ENCODE measurements around the gene DOCK2.
"Not testable (repeated sequence)": the region's sequence is repeated elsewhere in the genome, so short reads cannot be mapped to it uniquely, and the experiment has no call there.

DOCK2 gene

DNA sequence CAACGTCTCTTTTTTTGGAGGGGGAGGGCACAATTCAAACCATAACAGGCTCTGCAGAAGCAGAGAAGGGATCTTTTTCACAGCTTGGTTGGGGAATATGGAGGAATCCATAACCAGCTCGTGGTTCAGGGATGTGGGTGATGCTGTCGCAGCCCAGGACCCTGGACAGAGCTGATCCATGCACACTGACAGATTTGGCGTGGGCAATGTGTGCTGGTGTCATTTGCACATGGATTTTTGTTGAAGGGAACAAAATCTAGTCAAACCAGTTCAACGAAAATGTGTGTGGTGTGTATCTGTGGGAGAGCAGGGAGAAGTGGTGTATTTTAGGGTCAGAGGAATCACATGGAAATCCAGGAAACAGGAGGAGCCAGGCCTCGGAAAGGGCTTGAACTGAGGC lies 4.2 kb downstream of the DOCK2 start:
- DNase-seq: no peak

DNA sequence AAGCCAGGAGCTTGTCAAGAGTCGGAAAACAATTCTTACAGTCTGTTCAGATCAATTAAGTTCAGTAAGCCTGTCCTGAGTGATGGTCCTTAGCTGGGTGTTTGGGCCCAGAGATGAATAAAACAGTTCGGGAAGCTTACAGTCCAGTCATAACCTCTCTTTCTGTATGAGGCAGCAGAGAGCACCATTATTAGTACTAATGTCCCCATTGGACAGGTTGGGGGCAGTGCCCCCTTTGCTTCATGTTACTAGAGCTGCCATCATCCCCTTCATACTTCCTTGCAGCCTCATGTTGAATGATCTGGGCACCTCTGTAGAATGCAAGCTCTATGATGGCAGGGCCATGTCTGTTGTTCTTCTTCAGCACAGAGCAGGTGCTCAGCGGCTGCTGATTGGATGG lies 9.8 kb downstream of the DOCK2 start:
- DNase-seq: no peak

DNA sequence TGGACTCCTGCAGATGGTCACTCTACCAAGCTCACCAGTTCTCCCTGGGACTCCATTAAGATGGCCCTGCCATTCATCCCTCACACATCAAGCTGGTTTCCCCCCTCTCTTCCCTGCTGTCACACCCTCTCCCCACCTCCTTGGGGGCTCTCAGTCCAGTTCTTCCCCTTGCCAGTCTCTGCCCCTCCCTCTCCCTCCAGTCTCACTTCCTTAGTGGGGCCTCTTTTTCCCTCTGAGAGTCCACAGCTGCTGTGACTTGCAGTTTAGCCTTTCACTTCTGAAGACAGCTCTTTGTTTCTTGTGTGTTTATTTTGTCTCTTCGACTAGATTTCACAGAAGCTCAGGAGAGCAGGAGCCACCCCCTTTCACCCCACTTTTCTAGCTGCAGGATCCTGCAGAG lies 10.5 kb downstream of the DOCK2 start:
- DNase-seq: no peak

DNA sequence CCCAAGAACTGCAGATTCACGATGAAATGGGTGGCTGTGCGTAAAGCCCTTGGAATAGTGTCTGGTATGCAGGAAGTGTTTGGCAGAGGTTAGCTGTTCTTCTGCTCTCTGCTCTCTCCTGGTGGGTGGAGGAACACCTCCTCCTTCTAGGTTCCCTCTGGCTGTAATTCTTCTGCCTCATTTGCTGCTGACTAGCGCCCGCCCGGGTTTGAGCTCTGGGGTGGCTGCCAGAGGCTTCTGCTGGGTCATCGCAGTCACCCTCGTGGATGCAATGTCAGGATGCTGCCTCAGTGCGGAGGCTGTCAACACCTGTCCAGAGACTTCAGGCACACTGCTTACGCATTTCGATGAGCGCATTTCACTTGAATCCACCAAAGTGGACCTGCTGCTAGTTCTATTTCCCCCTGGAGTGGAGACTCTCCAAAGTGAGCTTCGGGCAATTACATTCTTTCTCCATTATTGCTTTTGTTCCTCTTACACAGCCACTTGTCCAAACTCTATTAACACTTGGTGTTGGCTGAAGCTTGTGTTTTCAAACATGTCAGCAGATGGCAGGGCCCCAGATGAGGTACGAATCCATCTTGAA lies 11.7 kb downstream of the DOCK2 start:
- DNase-seq: no peak

DNA sequence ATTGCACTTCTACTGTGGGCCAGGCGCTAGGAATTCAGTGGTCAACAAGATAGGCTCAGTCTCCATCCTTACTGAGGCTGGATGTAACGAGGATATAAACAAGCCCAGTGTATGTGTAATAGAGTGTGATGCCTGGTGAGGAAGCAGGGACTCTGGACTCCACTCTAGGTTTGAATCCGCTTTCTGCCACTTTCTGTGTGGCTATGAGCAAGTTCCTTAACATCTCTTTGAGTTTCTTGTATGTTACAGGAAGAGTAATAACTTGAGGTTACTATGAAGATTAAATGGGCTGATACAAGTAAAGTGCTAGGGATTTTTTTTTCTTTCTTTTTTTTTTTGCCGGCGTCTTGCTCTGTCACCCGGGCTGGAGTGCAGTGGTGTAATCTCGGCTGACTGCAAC lies 12.4 kb downstream of the DOCK2 start:
- DNase-seq: no peak

DNA sequence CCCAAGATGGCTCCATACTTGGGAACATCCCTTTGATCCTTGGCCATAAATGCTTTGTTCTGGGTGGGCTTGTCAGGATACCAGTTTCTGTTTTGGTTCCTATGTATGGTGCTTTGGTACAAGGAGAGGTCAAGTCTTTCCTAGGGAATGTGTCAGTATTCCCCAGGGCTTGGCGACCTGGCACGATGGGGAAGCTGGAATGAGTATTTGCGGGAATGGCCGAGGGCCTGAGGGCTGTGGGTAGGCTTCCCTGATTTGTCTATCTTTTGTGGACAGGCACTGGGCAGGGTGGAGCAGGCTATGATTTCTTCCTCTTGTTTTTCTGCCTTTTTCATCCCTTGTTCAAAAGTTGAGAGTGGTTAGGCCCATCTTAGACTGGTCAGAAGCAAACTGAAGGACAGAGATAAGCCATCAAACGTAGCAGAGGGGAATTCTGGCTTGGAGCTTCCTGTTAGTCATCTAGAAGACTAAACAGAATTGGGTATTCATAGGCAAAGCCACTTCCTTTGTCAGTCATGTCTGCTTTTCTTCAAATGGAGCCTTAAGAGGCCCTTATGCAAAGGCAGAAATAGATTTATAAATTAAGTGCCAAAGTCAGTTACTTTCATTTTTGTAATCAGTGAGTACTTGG lies 13.7 kb downstream of the DOCK2 start:
- DNase-seq: no peak

DNA sequence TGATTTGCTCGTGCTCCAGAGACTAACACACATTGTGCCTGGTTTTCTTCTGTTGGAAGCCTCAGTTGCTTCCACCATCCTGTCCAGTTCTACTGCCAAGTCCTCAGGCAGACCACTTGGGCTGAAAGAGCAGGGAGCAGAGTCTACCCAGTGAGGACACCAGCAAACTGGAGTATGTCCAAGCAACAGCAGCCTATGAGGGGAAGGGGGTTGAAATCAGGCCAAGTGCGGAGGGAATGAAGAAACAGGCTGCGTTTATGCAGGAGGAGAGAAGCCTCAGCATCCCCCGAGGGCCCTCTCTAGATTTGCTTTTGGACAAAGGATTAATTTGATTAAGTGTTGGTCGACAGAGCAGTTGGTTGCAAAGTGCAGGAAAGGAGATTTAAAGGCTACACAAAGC lies 14.5 kb downstream of the DOCK2 start:
- DNase-seq: no peak

DNA sequence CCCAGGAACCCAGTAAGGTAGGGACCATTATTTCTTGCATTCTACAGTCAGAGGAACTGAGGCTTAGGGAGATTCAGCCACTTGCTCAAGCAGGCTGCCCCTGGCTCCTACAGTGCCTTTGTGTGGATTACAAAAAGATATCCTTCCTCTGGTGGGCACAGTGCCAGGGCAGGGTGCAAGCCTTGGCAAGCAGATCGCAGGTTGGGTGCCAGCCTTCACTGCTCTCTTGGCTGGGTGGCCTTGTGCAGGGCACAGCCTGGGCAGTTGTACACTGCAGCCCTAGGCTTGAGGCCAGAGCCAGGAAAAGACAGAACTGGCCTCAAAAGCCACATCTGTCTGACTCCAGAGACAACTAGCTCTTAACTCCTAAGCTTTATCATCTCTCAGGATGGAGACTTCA lies 15.0 kb downstream of the DOCK2 start:
- DNase-seq: no peak

DNA sequence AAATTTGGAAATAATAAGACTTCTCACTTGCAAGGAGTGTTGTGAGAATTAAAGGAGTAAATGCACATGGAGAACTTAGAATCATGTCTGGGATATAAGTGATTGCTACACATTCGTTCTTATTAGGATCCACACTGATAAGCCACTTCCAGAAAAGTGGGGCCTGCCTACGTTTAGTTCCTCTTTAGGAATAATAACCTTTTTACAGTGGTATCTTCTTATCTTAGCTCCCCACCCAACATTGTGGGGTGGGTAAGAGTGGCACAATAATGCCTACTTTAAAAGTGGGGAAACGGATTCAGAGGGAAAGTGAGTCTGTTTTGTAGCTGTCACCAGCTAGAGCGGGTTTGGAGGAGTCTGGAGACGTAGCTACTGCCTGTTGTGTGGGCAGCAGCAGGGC lies 16.0 kb downstream of the DOCK2 start:
- no peak for DNase-seq

DNA sequence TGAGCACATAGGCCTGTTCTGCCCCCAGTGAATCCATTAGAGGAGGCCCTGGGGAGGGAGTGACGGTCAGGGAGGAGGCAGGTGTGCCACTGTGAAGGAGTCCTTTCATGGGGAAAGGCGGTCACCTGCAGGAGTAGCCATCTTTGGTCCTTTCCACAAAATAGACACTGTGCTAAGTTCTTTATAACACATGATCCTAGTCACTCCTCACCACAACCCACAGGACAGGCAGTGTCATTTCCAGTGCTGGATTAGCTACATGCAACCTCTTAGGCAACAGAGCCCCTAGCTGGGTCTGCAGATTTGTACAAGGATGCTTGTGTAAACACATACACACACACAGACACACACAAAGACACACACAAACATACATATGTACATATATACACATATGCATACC lies 18.3 kb downstream of the DOCK2 start:
- no peak for DNase-seq

DNA sequence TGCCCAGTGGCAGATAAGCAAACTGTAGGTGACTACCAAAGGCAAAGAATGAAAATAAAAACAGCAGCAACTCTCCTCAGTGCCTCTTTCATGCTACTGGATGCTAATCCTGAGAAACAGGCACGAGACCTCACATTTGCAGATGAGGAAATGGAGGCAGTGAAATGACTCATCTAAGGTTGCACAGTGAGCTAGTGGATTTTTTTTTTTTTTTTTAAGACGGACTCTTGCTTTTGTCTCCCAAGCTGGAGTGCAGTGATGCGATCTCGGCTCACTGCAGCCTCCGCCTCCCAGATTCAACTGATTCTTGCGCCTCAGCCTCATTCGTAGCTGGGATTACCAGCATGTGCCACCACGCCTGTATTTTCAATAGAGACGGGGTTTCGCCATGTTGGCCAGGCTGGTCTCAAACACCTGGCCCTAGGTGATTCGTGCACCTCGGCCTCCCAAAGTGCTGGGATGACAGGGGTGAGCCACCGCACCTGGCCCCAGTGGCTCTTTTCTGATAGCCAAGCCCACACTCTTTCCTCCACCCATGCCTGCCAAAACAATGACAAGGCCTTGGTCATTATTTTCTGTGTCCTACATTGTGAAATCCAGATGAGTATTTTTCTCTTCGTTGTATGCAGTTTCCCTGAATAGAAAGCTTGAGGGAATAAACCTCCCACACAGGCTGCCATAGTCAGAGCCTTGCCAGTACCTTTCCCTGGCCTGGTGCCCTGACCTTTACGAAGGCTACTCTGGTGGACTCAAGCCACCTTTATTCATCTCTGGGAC lies 19.2 kb downstream of the DOCK2 start:
- no peak for DNase-seq

DNA sequence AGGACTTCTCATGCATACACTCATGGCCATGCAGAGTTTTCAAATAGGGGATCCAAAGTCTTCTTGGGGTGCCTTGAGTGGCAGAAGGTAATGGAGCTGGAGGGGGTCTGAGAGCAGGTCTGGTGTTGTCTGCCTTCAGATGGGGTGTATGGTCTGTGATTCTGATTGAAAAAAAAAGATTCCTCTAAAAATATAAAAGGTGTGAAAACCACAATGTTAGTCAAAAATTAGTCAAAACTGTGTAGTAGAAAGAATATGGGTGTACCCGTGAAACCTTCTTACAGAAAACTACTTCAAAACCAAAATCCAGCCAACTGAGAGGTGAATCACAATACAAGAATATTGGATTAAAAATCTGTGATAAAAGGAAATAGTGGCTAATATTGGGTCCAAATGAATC lies 20.1 kb downstream of the DOCK2 start:
- no peak for DNase-seq

DNA sequence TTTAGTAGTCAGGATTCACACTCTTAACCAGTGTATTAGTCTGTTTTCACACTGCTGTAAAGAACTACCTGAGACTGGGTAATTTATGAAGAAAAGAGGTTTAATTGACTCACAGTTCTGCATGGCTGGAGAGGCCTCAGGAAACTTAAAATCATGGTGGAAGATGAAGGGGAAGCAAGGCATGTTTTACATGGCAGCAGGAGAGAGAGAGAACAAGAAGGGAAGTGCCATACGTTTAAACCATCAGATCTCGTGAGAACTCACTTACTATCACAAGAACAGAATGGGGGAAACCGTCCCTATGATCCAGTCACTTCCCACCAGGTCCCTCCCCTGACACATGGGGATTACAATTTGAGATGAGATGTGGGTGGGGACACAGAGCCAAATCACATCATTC lies 25.4 kb downstream of the DOCK2 start:
- not testable (repeated sequence) for DNase-seq

DNA sequence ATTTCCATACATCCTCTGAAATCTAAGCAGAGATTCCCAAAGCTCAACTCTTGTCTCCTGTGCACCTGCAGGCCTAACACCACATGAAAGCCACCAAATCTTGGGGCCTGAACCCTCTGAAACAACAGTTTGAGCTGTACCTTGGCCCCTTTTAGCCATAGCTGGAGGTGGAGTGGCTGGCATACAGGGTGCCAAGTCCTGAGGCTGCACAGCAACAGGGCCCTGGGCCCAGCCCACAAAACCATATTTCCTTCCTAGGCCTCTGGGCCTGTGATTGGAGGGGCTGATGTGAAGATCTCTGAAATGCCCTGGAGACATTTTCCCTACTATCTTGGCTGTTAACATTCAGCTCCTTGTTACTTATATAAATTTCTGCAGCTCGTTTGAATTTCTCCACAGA lies 26.5 kb downstream of the DOCK2 start:
- DNase-seq: no peak

DNA sequence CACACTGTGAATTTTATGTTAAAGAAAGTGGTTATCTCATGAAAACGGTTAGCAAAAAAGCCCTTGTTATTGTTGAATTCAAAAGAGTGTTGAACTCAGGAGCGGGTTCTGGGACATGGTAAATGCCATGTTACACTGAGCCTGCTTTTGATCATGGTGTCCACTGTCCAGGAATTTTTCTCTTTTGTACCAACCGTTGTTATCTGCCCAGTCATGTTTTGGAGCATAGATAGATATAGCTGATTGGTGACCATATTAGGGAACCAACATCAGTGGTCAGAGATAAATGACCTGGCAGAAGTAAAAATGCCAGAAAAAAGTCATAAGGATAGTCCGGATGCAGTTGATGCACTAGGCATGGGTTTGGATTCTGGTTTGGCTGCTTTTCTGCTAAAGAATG lies 29.3 kb downstream of the DOCK2 start:
- DNase-seq: no peak

DNA sequence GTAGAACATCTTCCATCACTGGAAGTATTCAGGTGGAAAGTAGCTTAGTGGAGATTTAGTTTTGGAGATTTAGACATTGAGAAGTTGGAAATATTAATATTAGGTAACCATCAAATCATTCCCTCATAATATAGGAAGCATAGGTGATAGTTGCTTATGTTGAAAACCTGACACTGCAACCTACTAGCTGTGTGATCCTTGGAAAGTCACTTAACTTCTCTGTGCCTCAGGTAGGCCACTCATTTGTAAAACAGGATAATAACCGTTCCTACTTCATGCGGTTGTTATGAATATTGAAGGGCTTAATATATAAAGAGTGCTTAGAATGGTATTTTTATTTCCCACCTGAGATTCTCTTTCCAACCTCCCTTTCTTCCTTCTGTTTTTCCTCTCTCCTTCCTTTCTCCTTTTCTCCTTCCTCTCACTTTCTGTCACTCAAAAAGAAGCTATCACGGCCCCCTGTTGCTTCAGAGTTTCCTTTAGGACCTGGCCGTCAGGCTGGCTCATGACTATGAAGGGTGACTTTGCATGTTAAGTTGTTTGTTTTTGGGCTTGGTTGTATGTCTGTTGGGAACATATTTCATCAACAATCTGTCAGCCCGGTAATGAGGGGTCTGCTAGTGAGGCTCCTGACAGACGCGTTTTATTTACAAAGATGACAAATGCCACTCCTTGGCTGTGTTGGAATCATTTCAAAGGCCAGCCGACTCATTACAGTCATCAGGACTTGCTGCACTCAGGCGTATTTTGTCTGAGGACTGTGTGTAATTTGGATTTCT lies 31.0 kb downstream of the DOCK2 start:
- no peak for DNase-seq

DNA sequence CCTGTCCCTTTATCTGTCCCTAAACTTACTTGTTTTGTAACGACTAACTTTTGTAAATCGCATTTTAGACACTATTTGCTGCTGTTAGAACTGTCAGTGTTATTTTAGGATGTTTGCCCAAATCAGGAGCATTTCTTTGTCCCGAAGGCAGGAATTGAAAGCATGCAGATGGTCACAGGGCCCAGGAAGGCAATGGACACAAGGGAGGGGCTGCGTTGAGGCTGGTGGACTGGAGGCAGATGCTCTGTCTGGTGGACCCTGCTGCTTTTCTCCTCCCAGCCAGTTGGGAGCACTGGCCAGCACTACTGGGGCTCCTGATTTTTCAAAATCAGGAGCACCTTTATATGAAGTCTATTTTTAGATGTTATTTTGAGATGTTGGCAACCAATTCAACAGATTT lies 31.7 kb downstream of the DOCK2 start:
- no peak for DNase-seq

DNA sequence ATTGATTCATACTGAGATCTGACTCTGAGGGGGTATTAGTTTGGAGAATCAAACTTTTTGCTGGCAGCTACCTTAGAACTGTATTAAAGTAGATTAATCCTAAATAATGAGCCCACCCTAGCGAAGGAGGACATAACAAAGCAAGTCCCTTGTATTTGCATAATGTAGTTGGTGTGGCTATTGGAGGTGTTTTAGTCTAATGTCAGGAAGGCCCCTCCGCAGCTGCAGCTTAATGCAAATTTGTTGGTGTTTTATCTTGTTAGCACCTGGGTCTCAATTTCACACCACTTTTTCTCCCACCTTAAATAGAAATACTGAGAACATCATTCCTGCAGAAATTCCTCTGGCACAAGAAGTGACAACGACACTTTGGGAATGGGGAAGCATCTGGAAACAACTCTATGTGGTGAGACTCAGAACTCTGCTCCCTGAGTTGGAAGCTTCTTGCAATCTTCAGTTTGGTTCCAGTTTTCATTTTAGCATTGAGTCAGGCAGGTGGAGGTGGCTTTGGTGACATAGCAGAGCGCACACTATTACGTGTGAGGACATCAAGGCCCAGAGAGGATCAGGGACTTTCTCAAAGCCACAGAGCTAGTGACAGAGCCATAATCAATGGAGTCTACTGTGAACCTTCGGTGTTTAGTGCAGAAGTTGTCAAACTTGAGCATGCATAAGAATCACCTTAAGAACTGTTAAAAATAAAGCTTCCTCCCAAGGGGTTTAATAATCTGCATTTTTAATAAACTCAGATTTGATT lies 33.9 kb downstream of the DOCK2 start:
- DNase-seq: no peak

DNA sequence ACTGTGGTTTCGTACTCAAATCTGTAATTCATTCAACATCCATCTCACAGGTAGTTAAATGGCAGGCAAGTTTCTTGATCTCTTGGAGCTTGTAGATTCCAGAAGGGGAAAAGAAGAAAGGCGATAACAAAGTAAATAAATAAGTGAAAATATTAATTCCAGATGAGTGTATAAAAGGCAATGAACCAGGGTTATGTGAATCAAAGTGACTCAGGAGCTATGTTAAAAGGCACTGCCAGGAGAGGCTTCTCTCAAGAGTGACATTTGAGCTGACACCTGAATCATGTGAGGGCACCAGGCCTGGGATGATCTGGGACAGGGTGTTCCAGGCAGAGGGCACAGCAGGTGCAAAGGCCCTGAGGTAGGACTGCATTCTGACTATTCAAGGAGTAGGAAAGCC lies 45.0 kb downstream of the DOCK2 start:
- DNase-seq: no peak

DNA sequence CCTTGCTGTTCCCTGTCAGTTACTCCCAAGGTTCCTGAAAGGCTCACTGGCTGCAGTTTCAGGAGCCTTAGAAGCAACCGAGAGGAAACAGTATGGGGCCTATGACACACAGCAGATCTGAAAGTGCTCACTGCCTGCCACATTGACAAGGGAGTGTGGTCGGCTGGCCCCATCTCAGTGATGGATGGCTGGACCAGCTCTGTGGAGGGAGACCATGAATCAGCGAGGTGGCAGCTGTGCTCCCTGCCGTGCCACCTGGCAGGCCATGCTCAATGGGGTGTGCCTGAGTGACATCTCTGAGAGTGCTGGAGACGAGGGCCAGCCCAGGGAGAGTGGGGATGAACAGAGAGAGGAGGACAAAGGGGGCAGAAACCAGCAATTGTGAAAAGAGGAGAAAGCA lies 49.1 kb downstream of the DOCK2 start:
- no peak for DNase-seq

DNA sequence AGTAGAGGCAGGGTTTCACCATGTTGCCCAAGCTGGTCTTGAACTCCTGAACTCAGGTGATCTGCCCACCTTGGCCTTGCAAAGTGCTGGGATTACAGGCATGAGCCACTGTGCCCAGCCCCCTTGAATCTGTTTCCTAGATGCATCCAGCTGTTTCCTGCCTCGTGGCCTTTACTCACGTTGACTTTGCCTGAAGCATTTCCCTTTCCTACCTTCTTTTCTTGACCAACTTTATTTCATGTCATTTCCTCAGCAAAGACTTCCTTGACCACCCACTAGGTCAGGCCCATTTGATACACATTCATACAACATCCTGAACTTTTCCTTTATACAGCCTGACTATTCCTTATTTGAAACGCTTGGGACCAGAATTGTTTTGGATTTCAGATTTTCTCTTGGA lies 51.0 kb downstream of the DOCK2 start:
- DNase-seq: no peak

DNA sequence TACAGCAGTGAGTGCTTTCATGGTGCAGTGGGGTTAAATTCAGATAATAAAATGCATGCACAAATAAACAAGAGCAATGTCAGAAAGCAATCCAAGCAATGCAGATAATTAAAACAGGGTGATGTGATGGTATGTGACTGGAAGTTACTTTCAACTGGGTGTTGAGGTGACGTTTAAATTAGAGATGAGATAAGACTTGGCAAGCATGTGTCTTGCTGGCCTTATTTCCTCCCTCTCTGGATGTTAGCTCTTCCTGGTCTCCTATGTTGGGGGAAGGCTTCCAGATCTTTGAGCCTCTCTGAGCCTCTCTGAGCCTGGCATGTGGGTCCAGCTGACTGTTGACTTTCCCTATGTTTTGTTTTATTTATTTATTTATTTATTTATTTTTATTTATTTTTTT lies 54.4 kb downstream of the DOCK2 start:
- no peak for DNase-seq

DNA sequence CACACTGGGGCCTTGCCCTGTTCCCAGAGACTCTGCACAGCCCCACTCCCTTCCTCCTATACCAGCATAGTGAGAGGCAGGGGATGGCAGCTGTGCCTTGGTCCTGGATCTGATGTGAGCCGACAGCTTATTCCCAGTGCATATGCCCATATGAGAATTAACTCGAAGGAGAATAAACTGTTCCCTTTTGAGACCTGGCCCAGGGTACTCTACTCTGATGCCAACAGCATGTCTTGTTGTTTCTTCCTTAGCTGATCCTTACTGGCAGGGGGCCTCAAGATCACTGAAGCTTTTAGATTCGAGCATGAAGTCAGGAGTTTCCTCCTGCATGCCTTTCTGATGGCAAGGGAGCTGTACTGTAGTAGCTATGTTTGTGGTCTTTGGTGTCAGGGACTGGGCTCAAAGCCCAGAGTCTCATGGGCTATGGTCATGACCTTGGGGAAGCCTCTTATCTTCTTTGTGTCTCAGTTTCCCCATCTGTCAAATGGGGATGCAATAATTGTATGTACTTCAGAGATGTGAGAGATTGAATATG lies 57.1 kb downstream of the DOCK2 start:
- no peak for DNase-seq
